SK-N-SH (cell line): ENCODE data around the gene ZFYVE9. TPM values are rescaled to one million over a fixed set of nuclear protein-coding genes. Genes with fewer than 3 reads are reported as not detected.

Experiments
- CTCF ChIA-PET: fragments of 300-600, 350-600 bp; formaldehyde crosslinking; extraction: SDS; loops from one replicate; lab custom pipeline; 2021; lab: Yijun Ruan, JAX
- POLR2A ChIA-PET: fragments of 350-600 bp; sonication (Branson Sonifier 250); formaldehyde crosslinking; extraction: SDS; loops from one replicate; lab custom pipeline; 2020; ENCODE audit warnings: antibody characterized with exemption, inconsistent platforms; lab: Yijun Ruan, JAX
- DNase-seq: peaks from one replicate; pipeline ENCODE4 v3.0.0; 2012
- H2AFZ ChIP-seq: fragments of 200-600 bp; sonication (generic); 2 replicates; pipeline ENCODE4 v1.8.1; 2016; ENCODE audit warnings: antibody characterized with exemption, mild to moderate bottlenecking, low read depth
- H3F3A ChIP-seq: fragments of 200-600 bp; sonication (generic); replicated peaks from 2 replicates; pipeline ENCODE3; 2016; ENCODE audit warnings: antibody characterized with exemption, mild to moderate bottlenecking; ENCODE audit not compliant: insufficient read depth
- H3K27ac ChIP-seq, 2 experiments: fragments of 200-500 bp in 1 of 2; fragments of 200-600 bp in 1 of 2; sonication (Bioruptor generic) in 1 of 2; sonication (generic), shearing (Covaris generic) in 1 of 2; 2 replicates each; pipeline versions ENCODE4 v1.5.1 to v1.6.1; 2014 to 2016; ENCODE audit warnings: low read depth in 2 of 2, inconsistent platforms in 1 of 2, low read length in 1 of 2, mild to moderate bottlenecking in 1 of 2, mixed read lengths in 1 of 2
- H3K27me3 ChIP-seq: fragments of 200-600 bp; sonication (generic), shearing (Covaris generic); 2 replicates; pipeline ENCODE4 v1.6.1; 2016; ENCODE audit warnings: mixed run types; ENCODE audit not compliant: insufficient read depth
- H3K36me3 ChIP-seq, 2 experiments: fragments of 200-500 bp in 1 of 2; fragments of 200-600 bp in 1 of 2; sonication (Bioruptor generic) in 1 of 2; sonication (generic) in 1 of 2; replicated peaks in 1 of 2; 2 replicates each; pipeline versions ENCODE3 to v1.5.1; 2014 to 2016; ENCODE audit warnings: low read length in 1 of 2, mild to moderate bottlenecking in 1 of 2; ENCODE audit not compliant: insufficient read depth in 2 of 2, control insufficient read depth in 1 of 2
- H3K4me1 ChIP-seq, 2 experiments: fragments of 200-500 bp in 1 of 2; fragments of 200-600 bp in 1 of 2; sonication (Bioruptor generic) in 1 of 2; sonication (generic), shearing (Covaris generic) in 1 of 2; 2 replicates each; pipeline versions ENCODE4 v1.5.1 to v1.6.1; 2014 to 2016; ENCODE audit warnings: low read depth in 1 of 2, low read length in 1 of 2, mixed run types in 1 of 2; ENCODE audit not compliant: insufficient read depth in 2 of 2, control insufficient read depth in 1 of 2
- H3K4me2 ChIP-seq: fragments of 200-600 bp; sonication (generic), shearing (Covaris generic); 2 replicates; pipeline ENCODE4 v1.6.1; 2017; ENCODE audit warnings: mixed run types
- H3K4me3 ChIP-seq, 2 experiments: fragments of 200-500 bp in 1 of 2; fragments of 200-600 bp in 1 of 2; sonication (Bioruptor generic) in 1 of 2; sonication (generic), shearing (Covaris generic) in 1 of 2; 2 replicates each; pipeline versions ENCODE4 v1.5.1 to v1.8.1; 2014 to 2016; ENCODE audit warnings: low read depth in 2 of 2, inconsistent platforms in 1 of 2, low read length in 1 of 2, mild to moderate bottlenecking in 1 of 2, mixed read lengths in 1 of 2, moderate library complexity in 1 of 2
- H3K79me2 ChIP-seq: fragments of 200-600 bp; sonication (generic); 2 replicates; pipeline ENCODE4 v1.8.1; 2017; ENCODE audit warnings: mild to moderate bottlenecking; ENCODE audit not compliant: insufficient read depth
- H3K9ac ChIP-seq: fragments of 200-600 bp; sonication (generic); 2 replicates; pipeline ENCODE4 v1.6.1; 2017; ENCODE audit warnings: mixed run types
- H3K9me2 ChIP-seq: fragments of 200-600 bp; sonication (generic); 2 replicates; pipeline ENCODE4 v1.6.1; 2017; ENCODE audit warnings: mixed run types
- H3K9me3 ChIP-seq: fragments of 200-600 bp; sonication (generic); 2 replicates; pipeline ENCODE4 v1.6.1; 2017; ENCODE audit warnings: mixed run types, mild to moderate bottlenecking, moderate library complexity
- H4K20me1 ChIP-seq: fragments of 200-600 bp; sonication (generic); 2 replicates; pipeline ENCODE4 v1.6.1; 2017; ENCODE audit warnings: mild to moderate bottlenecking, mixed run types; ENCODE audit not compliant: insufficient read depth
- CTCF ChIP-seq: fragments of 200-600 bp; sonication (generic); IDR thresholded peaks from 2 replicates; pipeline ENCODE4 v1.6.1; 2017; ENCODE audit warnings: antibody characterized with exemption, mild to moderate bottlenecking, moderate library complexity
- ELF1 ChIP-seq: IDR thresholded peaks from 2 replicates; pipeline ENCODE4 v1.4.0; 2012
- FOXJ3 ChIP-seq: sonication (generic); formaldehyde crosslinking; IDR thresholded peaks from 2 replicates; pipeline ENCODE4 v1.5.1; 2020; ENCODE audit warnings: mild to moderate bottlenecking, missing genetic modification reagents
- FOXM1 ChIP-seq: IDR thresholded peaks from 2 replicates; pipeline ENCODE4 v1.4.0; 2012; ENCODE audit warnings: low read depth, mild to moderate bottlenecking
- GATA2 ChIP-seq: sonication (generic); formaldehyde crosslinking; IDR thresholded peaks from 2 replicates; pipeline ENCODE4 v1.5.0; 2020; ENCODE audit warnings: mild to moderate bottlenecking, missing genetic modification reagents
- IRF3 ChIP-seq: fragments of 150-350 bp; IDR thresholded peaks from 2 replicates; pipeline ENCODE4 v1.6.1; 2016; ENCODE audit warnings: mild to moderate bottlenecking, low read depth, low read length
- JUND ChIP-seq: IDR thresholded peaks from 2 replicates; pipeline ENCODE4 v1.4.0; 2012
- NFIC ChIP-seq: IDR thresholded peaks from 2 replicates; pipeline ENCODE4 v1.4.0; 2012; ENCODE audit warnings: borderline replicate concordance
- NRF1 ChIP-seq: IDR thresholded peaks from 2 replicates; pipeline ENCODE4 v1.6.1; 2012; ENCODE audit warnings: low read depth, mild to moderate bottlenecking, low read length
- POLR2AphosphoS5 ChIP-seq: IDR thresholded peaks from 2 replicates; pipeline ENCODE4 v1.6.1; 2012; ENCODE audit warnings: low read depth, low read length
- RAD21 ChIP-seq: IDR thresholded peaks from 2 replicates; pipeline ENCODE4 v1.6.1; 2012; ENCODE audit warnings: mild to moderate bottlenecking, low read length
- RCOR1 ChIP-seq: fragments of 150-350 bp; IDR thresholded peaks from 2 replicates; pipeline ENCODE4 v1.6.1; 2017; ENCODE audit warnings: antibody characterized with exemption, low read length
- RXRA ChIP-seq: IDR thresholded peaks from 2 replicates; pipeline ENCODE4 v1.4.0; 2012; ENCODE audit warnings: low read depth, mild to moderate bottlenecking, borderline replicate concordance
- USF1 ChIP-seq: IDR thresholded peaks from 2 replicates; pipeline ENCODE4 v1.4.0; 2012; ENCODE audit warnings: low read depth, borderline replicate concordance
- ZBTB33 ChIP-seq: IDR thresholded peaks from 2 replicates; pipeline ENCODE4 v1.4.0; 2012; ENCODE audit warnings: low read depth, borderline replicate concordance
- WGBS: methylation state at CpG from one replicate; pipeline ENCODE4 v1.1.6; 2017; ENCODE audit warnings: low lambda C conversion rate; 5-methylcytosine and 5-hydroxymethylcytosine counted together
- polyA plus RNA-seq, 3 experiments: library from polyadenylated mRNA; depleted of rRNA; stranded (reverse); fragments of >200 nt; gene quantifications; 2 replicates each; pipeline ENCODE4 v1.2.3, GENCODE V29; 2012

Gene ZFYVE9
- polyA plus RNA-seq, 1 of the 3 experiments (the other 2 are of a cell fraction): 4.1 TPM

GRCh38 chr1:52357397-52357796 is 215.5 kb downstream of the ZFYVE9 start:
- Histone ChIP-seq H3K27ac (no peak overlapping the region), H3K9ac (no peak overlapping the region), H3K4me1 (no peaks in the 10 kb centered on the region), H3F3A (no peaks in the 10 kb centered on the region), H3K9me2 (no peaks in the 10 kb centered on the region), H2AFZ (no peak overlapping the region), H3K27me3 (no peaks in the 10 kb centered on the region), H3K79me2 (peaks cover 9% of the 10 kb centered on the region; the same call in 1 of the 2 replicates), H3K9me3 (no peaks in the 10 kb centered on the region), H3K4me2 (no peak overlapping the region), H3K36me3 (peaks cover 17 to 99% of the 10 kb centered on the region in 2 experiments), H4K20me1 (no peaks in the 10 kb centered on the region), H3K4me3 (no peak overlapping the region)
- WGBS: 95% methylated on average over 4 of the region's 9 CpGs
- ChIA-PET POLR2A (interaction anchor here (0.5 kb wide), 1 partner anchor 302 kb away, joined by 3 read pairs; the partner anchor contains the start of gene TXNDC12), CTCF (interaction anchor here (1.0 to 1.5 kb wide), 2 partner anchors 9 to 230 kb away, joined by 3 to 4 read pairs; no protein-coding TSS in a partner anchor)
- no peak for DNase-seq
- TF ChIP-seq NFIC (no peak), ELF1 (no peak), IRF3 (no peak), POLR2AphosphoS5 (no peak), RAD21 (no peak), NRF1 (no peak), JUND (no peak), GATA2 (CRISPR knock-in tag) (no peak), ZBTB33 (no peak), RCOR1 (no peak), FOXJ3 (no peak), RXRA (no peak), USF1 (no peak), CTCF (no peak), FOXM1 (no peak)
